ENCODE data around the gene AP3S1. TPM values are rescaled to one million over a fixed set of nuclear protein-coding genes. Genes with fewer than 3 reads are reported as not detected.

AP3S1 gene
- polyA plus RNA-seq, 2 of the 4 experiments (the other 2 are of a cell fraction) = 75.7 to 103 TPM

- ATAC-seq = no peak
Observed at GRCh38 chr5:115855959-115856358, 14.2 kb downstream of the AP3S1 start.

DNA sequence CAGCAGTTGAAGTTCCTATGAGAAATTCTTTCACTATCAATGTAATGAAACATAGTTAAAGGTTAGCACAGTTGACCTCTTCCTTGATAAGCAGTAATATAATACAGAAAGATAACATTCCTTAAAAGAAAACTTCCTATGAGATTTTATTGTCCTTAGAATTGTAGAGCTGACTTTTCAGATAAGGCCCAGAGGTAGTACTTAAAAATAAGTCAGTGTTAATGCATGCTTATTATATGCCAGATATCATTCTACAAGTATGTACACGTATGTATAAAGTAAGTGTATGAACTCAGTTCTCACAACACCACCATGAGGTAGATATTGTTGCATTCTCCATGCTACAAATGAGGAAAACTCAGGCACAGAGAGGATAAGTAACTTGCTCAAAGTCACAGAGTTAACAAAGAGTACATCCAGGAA is 15.3 kb downstream of the AP3S1 start:
- ATAC-seq = no peak
- DNase-seq (ENCODE audit: low read depth in 1 of 2, low spot score in 1 of 2) = no peak
- 81% methylated on average over 1 of the region's 1 CpG for WGBS (ENCODE audit: missing lambda C conversion rate)
- Histone ChIP-seq H3K27ac (no peak overlapping the region), H3K9me3 (0 out of 3 replicates have a peak, but pooled peaks cover 2% of the 10 kb centered on the region), H3K4me3 (no peak overlapping the region), H3K4me2 (no peak overlapping the region; the same call in 2 of the 3 replicates), H3K4me1 (peaks cover 28% of the 10 kb centered on the region)
- FAIRE-seq = no peak
- ChIA-PET POLR2A (no interaction called here), CTCF (no interaction called here)
- no peak for TF ChIP-seq SREBF2 (IDR thresholded peaks at IDR 0.05)
- TF ChIP-seq, protein P1, sequence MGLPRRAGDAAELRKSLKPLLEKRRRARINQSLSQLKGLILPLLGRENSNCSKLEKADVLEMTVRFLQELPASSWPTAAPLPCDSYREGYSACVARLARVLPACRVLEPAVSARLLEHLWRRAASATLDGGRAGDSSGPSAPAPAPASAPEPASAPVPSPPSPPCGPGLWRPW (IDR thresholded peaks at IDR 0.05) = no peak
- TF ChIP-seq HOXB5 (CRISPR knock-in tag; IDR thresholded peaks at IDR 0.05) = no peak
- no peak for TF ChIP-seq HMGXB4 (CRISPR knock-in tag; IDR thresholded peaks at IDR 0.05; ENCODE audit: borderline replicate concordance)
- TF ChIP-seq SMC3 (IDR thresholded peaks at IDR 0.05) = no peak
- TF ChIP-seq EHF (CRISPR knock-in tag; IDR thresholded peaks at IDR 0.05) = no peak
- no peak for TF ChIP-seq RARB (CRISPR knock-in tag; IDR thresholded peaks at IDR 0.05)
- TF ChIP-seq ZFP36 (IDR thresholded peaks at IDR 0.05; ENCODE audit: borderline replicate concordance, partially characterized antibody) = no peak
- no peak for TF ChIP-seq NPAS2 (CRISPR knock-in tag; IDR thresholded peaks at IDR 0.05; ENCODE audit: borderline replicate concordance)
- TF ChIP-seq RAD21 (conservative IDR thresholded peaks at IDR 0.05 in 1 of 2, IDR thresholded peaks at IDR 0.05 in 1 of 2) = no peak

More at GRCh38 chr5:115855959-115856358, 14.2 kb downstream of the AP3S1 start:
- FAIRE-seq (no peak), DNase-seq (ENCODE audit: low read depth in 1 of 2, low spot score in 1 of 2) (no peak)
- peaks cover 32% of the 10 kb centered on the region for H3K4me1 ChIP-seq
- no peak overlapping the region; the same call in 2 of the 3 replicates for H3K4me2 ChIP-seq
- ChIA-PET CTCF (interaction anchor here (1.1 kb wide), 1 partner anchor 11 kb away, joined by 4 read pairs; no protein-coding TSS in a partner anchor), POLR2A (no interaction called here)
- WGBS (ENCODE audit: missing lambda C conversion rate) = 70% methylated on average over 1 of the region's 1 CpG
- H3K9me3 ChIP-seq = 0 out of 3 replicates have a peak, but pooled peaks cover 2% of the 10 kb centered on the region
- H3K27ac ChIP-seq = no peak overlapping the region
- H3K4me3 ChIP-seq = no peak overlapping the region
- TF ChIP-seq CBX2 (IDR thresholded peaks at IDR 0.05; ENCODE audit: borderline replicate concordance, low read depth) = no peak
- TF ChIP-seq MAZ (IDR thresholded peaks at IDR 0.05; ENCODE audit: borderline replicate concordance, low read depth, low read length) = no peak
- TF ChIP-seq EHMT2 (IDR thresholded peaks at IDR 0.05; ENCODE audit: low read depth) = no peak
- TF ChIP-seq ELK1 (IDR thresholded peaks at IDR 0.05; ENCODE audit: low read depth, low read length) = no peak
- TF ChIP-seq FOSB (CRISPR knock-in tag; IDR thresholded peaks at IDR 0.05) = no peak
- no peak for TF ChIP-seq HOXB13 (CRISPR knock-in tag; IDR thresholded peaks at IDR 0.05; ENCODE audit: low read depth)
- TF ChIP-seq MAFK (IDR thresholded peaks at IDR 0.05; ENCODE audit: partially characterized antibody) = no peak
- no peak for TF ChIP-seq ESRRA (IDR thresholded peaks at IDR 0.05; ENCODE audit: borderline replicate concordance, low read length)
- TF ChIP-seq HEYL (CRISPR knock-in tag; IDR thresholded peaks at IDR 0.05) = no peak
- no peak for TF ChIP-seq HDAC2 (IDR thresholded peaks at IDR 0.05)
- TF ChIP-seq JUNB (IDR thresholded peaks at IDR 0.05) = no peak
- no peak for TF ChIP-seq CBX8 (IDR thresholded peaks at IDR 0.05)
- TF ChIP-seq RAD21 (conservative IDR thresholded peaks at IDR 0.05 in 1 of 2, IDR thresholded peaks at IDR 0.05 in 1 of 2) = no peak
- no peak for TF ChIP-seq CHD4 (IDR thresholded peaks at IDR 0.05; ENCODE audit: borderline replicate concordance)
- no peak for TF ChIP-seq BCL3 (IDR thresholded peaks at IDR 0.05)
- TF ChIP-seq NPAS2 (CRISPR knock-in tag; IDR thresholded peaks at IDR 0.05; ENCODE audit: borderline replicate concordance) = no peak
- no peak for TF ChIP-seq MYC (IDR thresholded peaks at IDR 0.05; ENCODE audit: borderline replicate concordance, low read length)

Measured in A549 (cell line).